HG02798 (cell line): ENCODE measurements around the gene RARG.

Source experiments
- ATAC-seq: cut with Tn5 transposase; IDR thresholded peaks from one replicate; pipeline ENCODE4 v1.9.1; 2021; ENCODE audit warnings: mild to moderate bottlenecking; ENCODE audit not compliant: unreplicated experiment, poor library complexity

RARG gene

GRCh38 chr12:53231921-53232645 lies at the start of gene RARG:
Gene RARG (minus strand): TSS chr12:53232209. CDS start chr12:53227545, 4,664 bp downstream.
- peak; percentile 47 for ATAC-seq

- no peak for ATAC-seq
Measured at GRCh38 chr12:53279888-53280498, 48.0 kb upstream of the RARG start.

GRCh38 chr12:53279283-53279869 lies 47.4 kb upstream of the RARG start:
- no peak for ATAC-seq

- ATAC-seq = no peak
Measured at GRCh38 chr12:53277981-53278380, 46.0 kb upstream of the RARG start.

GRCh38 chr12:53276511-53276910 lies 44.5 kb upstream of the RARG start:
- ATAC-seq = no peak

- ATAC-seq = no peak
Measured at GRCh38 chr12:53274445-53274844, 42.4 kb upstream of the RARG start.

- ATAC-seq = no peak
Measured at GRCh38 chr12:53268630-53269562, 36.9 kb upstream of the RARG start.

GRCh38 chr12:53267999-53268629 lies 36.1 kb upstream of the RARG start, which contains the start of gene ESPL1:
Gene ESPL1 (plus strand): TSS chr12:53268299. CDS start chr12:53268767, 468 bp downstream.
- ATAC-seq = peak; percentile 83

- no peak for ATAC-seq
Measured at GRCh38 chr12:53267306-53267998, 35.4 kb upstream of the RARG start.

- no peak for ATAC-seq
Measured at GRCh38 chr12:53265783-53266182, 33.8 kb upstream of the RARG start.

- ATAC-seq = no peak
Measured at GRCh38 chr12:53259891-53260290, 27.9 kb upstream of the RARG start.

- ATAC-seq = no peak
Measured at GRCh38 chr12:53258541-53259539, 26.8 kb upstream of the RARG start.

- no peak for ATAC-seq
Measured at GRCh38 chr12:53255996-53256395, 24.0 kb upstream of the RARG start.

GRCh38 chr12:53254816-53255545 lies 23.0 kb upstream of the RARG start:
- no peak for ATAC-seq

GRCh38 chr12:53253298-53253697 lies 21.3 kb upstream of the RARG start:
- no peak for ATAC-seq

- ATAC-seq = no peak
Measured at GRCh38 chr12:53252349-53252916, 20.4 kb upstream of the RARG start.
